IPS-20b (cell line): ENCODE measurements around the gene FANCC.

Experiments
- H3K27ac ChIP-seq: one replicate; pipeline ENCODE4 v1.5.1; 2013; ENCODE audit warnings: low read length
- H3K27me3 ChIP-seq: 2 replicates; pipeline ENCODE4 v1.6.1; 2013; ENCODE audit warnings: mild to moderate bottlenecking, low read length, inconsistent platforms; ENCODE audit not compliant: insufficient read depth
- H3K36me3 ChIP-seq: 2 replicates; pipeline ENCODE4 v1.6.1; 2013; ENCODE audit warnings: low read depth, mild to moderate bottlenecking, inconsistent platforms, low read length, moderate library complexity; ENCODE audit not compliant: insufficient read depth
- H3K4me1 ChIP-seq: 2 replicates; pipeline ENCODE4 v1.6.1; 2013; ENCODE audit warnings: mild to moderate bottlenecking, control low read depth, inconsistent platforms, low read length, moderate library complexity; ENCODE audit not compliant: insufficient read depth
- H3K4me3 ChIP-seq: 2 replicates; pipeline ENCODE4 v1.5.1; 2013; ENCODE audit warnings: mild to moderate bottlenecking, low read length, inconsistent platforms
- H3K9ac ChIP-seq: 2 replicates; pipeline ENCODE4 v1.6.1; 2013; ENCODE audit warnings: low read depth, mild to moderate bottlenecking, inconsistent platforms, low read length, moderate library complexity
- H3K9me3 ChIP-seq: 2 replicates; pipeline ENCODE4 v1.6.1; 2013; ENCODE audit warnings: mild to moderate bottlenecking, low read depth, low read length, inconsistent platforms; ENCODE audit not compliant: insufficient read depth

Gene FANCC

DNA sequence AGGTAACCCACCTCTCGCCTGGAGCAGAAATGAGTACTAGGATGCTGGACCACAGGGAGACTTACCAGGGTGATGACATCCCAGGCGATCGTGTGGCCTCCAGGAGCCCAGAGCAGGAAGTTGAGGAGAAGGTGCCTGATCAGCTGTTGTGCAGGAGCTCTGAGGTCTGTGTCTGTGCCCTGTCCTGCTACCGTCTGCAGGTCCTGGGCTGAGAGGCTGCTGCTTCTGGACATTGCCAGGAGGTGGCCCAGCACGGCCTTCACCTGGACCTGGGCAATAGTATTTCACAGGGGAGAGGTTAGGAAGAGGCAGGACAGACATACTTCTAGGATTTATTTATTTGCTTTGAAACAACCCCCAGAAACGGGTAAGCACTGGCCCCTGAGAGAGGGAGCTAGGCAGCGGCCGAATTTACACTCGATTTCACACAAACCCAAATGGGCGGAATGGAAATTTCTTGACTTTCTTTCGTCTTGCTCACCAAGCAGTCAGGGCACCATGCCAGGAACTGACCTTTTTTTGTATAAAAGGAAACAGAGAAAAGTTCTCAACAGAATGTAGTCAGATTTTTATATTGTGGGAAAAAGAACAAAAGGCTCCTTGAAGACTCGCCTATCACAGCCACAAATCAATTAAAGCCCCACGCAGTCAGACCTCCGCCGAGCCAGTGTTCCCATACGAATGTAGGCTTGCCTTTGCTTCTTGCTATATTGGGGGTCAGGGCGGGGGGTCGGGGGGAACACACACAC lies 210.3 kb downstream of the FANCC start:
- H3K9me3 ChIP-seq = no peaks in the 10 kb centered on the region
- no peaks in the 10 kb centered on the region; the same call in 1 of the 2 replicates for H3K4me1 ChIP-seq
- H3K4me3 ChIP-seq = no peak overlapping the region
- H3K27ac ChIP-seq = no peak overlapping the region
- H3K36me3 ChIP-seq = no peaks in the 10 kb centered on the region
- no peak overlapping the region for H3K9ac ChIP-seq
- H3K27me3 ChIP-seq = no peaks in the 10 kb centered on the region

- H3K9me3 ChIP-seq = no peaks in the 10 kb centered on the region
- H3K27ac ChIP-seq = no peak overlapping the region
Observed at GRCh38 chr9:95105519-95106287, 211.8 kb downstream of the FANCC start.

DNA sequence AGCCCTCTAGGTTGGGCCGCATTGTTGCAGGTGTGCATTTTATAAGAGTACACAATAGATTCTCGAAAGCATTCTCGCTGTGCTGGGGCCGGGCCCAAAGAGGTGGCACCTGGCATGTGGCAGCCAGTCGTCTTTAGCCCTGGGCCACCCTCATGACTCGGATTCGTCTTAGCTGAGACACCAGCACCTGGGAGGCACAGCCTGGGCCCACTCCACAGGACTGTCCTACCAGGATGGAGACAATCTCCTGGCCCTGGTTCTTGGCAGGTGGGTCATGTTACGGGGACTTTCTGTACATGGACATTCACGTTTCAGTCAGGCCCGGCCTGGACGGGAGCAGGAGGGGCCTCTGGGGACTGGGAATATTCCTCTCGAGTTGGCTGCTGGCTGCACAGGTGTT lies 212.5 kb downstream of the FANCC start:
- H3K27ac ChIP-seq = no peak overlapping the region
- H3K36me3 ChIP-seq = peaks cover 5% of the 10 kb centered on the region
- H3K4me3 ChIP-seq = no peak overlapping the region
- H3K9me3 ChIP-seq = no peaks in the 10 kb centered on the region
- H3K9ac ChIP-seq = no peak overlapping the region
- no peaks in the 10 kb centered on the region for H3K27me3 ChIP-seq
- no peaks in the 10 kb centered on the region; the same call in 1 of the 2 replicates for H3K4me1 ChIP-seq

More at GRCh38 chr9:95105519-95106287, 211.8 kb downstream of the FANCC start:
- H3K9ac ChIP-seq = no peak overlapping the region
- H3K36me3 ChIP-seq = no peaks in the 10 kb centered on the region
- no peak overlapping the region for H3K4me3 ChIP-seq
- no peaks in the 10 kb centered on the region for H3K27me3 ChIP-seq
- no peaks in the 10 kb centered on the region; the same call in 1 of the 2 replicates for H3K4me1 ChIP-seq

- Histone ChIP-seq H3K4me3 (no peak overlapping the region), H3K27ac (no peak overlapping the region), H3K9ac (no peak overlapping the region), H3K36me3 (peaks cover 8% of the 10 kb centered on the region), H3K9me3 (no peaks in the 10 kb centered on the region), H3K4me1 (no peaks in the 10 kb centered on the region; the same call in 1 of the 2 replicates), H3K27me3 (no peaks in the 10 kb centered on the region)
Observed at GRCh38 chr9:95104581-95104960, 212.9 kb downstream of the FANCC start.

DNA sequence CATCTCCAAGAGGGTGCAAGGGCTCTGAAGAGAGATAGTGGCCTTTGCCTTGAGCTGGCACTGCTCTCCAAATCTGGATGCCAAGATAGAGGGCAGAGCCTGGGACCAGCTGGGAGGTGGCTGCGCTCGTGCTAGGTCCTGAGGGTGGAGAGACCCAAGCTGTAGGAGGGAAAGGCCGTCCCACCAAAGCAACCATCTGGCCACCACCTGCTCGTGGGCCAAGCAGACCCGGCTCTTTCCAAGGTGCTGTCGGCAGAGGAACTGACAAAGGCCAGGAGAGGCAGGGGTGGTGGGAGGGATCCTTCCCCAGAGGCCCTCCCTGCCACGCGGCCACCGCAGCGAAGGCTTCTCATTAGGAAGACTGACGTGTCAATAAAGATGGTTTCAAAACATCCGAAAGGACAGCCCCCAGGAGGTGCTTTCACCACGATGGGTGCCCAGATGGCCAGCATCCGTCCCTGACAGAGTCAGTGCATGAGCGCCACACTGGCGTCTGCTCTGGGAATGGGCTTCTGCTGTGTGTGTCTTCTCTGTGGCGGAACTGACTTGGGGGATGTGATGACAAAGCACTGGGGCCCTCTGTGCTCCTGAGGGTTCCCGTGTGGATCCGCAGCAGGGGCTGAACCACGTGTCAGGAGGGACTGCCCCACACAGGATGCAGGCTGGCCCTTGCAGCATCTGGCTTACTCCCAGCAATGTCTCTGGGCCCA lies 213.5 kb downstream of the FANCC start:
- Histone ChIP-seq H3K27ac (peak overlapping the region; percentile 47), H3K4me1 (no peaks in the 10 kb centered on the region; the same call in 1 of the 2 replicates), H3K4me3 (no peak overlapping the region), H3K9ac (no peak overlapping the region), H3K9me3 (no peaks in the 10 kb centered on the region), H3K27me3 (no peaks in the 10 kb centered on the region), H3K36me3 (peaks cover 8% of the 10 kb centered on the region)

- H3K9ac ChIP-seq = no peak overlapping the region
- no peak overlapping the region for H3K27ac ChIP-seq
- no peaks in the 10 kb centered on the region; the same call in 1 of the 2 replicates for H3K4me1 ChIP-seq
- H3K9me3 ChIP-seq = no peaks in the 10 kb centered on the region
- H3K36me3 ChIP-seq = peaks cover 8% of the 10 kb centered on the region
- H3K4me3 ChIP-seq = no peak overlapping the region
- H3K27me3 ChIP-seq = no peaks in the 10 kb centered on the region
Observed at GRCh38 chr9:95103281-95103771, 214.2 kb downstream of the FANCC start.

DNA sequence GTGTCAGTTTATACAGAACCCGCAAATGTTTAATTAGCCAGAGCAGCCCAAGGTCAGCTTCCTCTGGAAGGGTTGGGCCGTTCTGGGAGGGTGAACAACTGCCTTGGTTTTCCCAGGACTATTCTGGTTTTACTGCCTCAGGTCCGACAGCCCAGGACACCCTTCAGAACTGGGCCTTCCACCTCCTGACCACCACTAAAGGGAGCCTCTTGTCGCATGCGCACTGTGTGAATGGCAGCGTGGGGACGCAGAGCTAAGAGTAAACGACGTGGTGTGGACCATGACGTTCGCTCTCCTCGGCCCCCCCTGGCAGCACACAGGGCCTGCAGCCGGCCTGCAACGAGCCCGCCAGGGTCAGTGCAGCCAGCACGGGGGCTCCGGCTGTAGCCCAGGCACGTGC lies 214.9 kb downstream of the FANCC start:
- Histone ChIP-seq H3K4me1 (no peaks in the 10 kb centered on the region; the same call in 1 of the 2 replicates), H3K4me3 (no peak overlapping the region), H3K27ac (no peak overlapping the region)

GRCh38 chr9:95102001-95102433 lies 215.5 kb downstream of the FANCC start:
- no peak overlapping the region for H3K9ac ChIP-seq
- no peaks in the 10 kb centered on the region; the same call in 1 of the 2 replicates for H3K4me1 ChIP-seq
- H3K9me3 ChIP-seq = no peaks in the 10 kb centered on the region
- no peak overlapping the region for H3K27ac ChIP-seq
- H3K27me3 ChIP-seq = no peaks in the 10 kb centered on the region
- H3K36me3 ChIP-seq = peaks cover 8% of the 10 kb centered on the region
- no peak overlapping the region for H3K4me3 ChIP-seq

More for the DNA sequence above, 214.9 kb downstream of the FANCC start:
- Histone ChIP-seq H3K9ac (no peak overlapping the region), H3K27me3 (no peaks in the 10 kb centered on the region), H3K9me3 (no peaks in the 10 kb centered on the region), H3K36me3 (peaks cover 8% of the 10 kb centered on the region)

GRCh38 chr9:95101326-95101725 lies 216.2 kb downstream of the FANCC start:
- Histone ChIP-seq H3K9me3 (no peaks in the 10 kb centered on the region), H3K9ac (no peak overlapping the region), H3K4me1 (no peaks in the 10 kb centered on the region; the same call in 1 of the 2 replicates), H3K36me3 (peaks cover 8% of the 10 kb centered on the region), H3K4me3 (no peak overlapping the region), H3K27ac (no peak overlapping the region), H3K27me3 (no peaks in the 10 kb centered on the region)

DNA sequence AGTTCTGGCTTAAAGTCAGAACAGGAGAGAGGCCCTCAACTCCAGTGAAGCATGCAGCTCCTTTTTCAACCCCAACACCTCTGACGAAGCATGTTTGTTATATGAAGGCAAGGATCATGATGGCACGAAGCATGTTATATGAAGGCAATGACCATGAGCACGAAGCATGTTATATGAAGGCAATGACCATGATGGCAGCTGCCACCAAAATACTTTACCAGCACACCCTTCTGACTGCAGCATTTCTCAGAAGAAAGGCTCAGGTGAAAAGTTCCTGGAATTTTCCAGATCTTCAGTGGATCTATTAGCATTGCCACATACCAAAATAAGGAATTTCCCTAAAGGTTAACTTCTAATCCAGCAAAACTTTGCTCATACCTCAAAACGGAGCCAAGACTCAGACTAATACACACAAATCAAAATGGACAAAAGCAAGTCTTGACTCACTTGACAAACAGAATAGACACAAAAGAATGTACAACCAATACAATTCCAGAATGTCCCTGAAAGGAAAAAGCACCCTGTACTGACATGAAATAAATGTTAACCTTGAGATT lies 217.4 kb downstream of the FANCC start:
- Histone ChIP-seq H3K27ac (no peak overlapping the region), H3K9me3 (no peaks in the 10 kb centered on the region), H3K9ac (no peak overlapping the region), H3K4me3 (no peak overlapping the region), H3K36me3 (peaks cover 8% of the 10 kb centered on the region), H3K27me3 (no peaks in the 10 kb centered on the region), H3K4me1 (no peaks in the 10 kb centered on the region; the same call in 1 of the 2 replicates)
